GM23248 (cell line): ENCODE results near the gene ANKRD52.

Experiments used
- EZH2 ChIP-seq: fragments of 200-600 bp; sonication (generic); IDR thresholded peaks from 2 replicates; pipeline ENCODE4 v1.6.1; 2018; ENCODE audit warnings: antibody characterized with exemption, mild to moderate bottlenecking; ENCODE audit not compliant: insufficient read depth, poor library complexity, severe bottlenecking
- EZH2phosphoT487 ChIP-seq: fragments of 200-600 bp; sonication (generic); IDR thresholded peaks from 2 replicates; pipeline ENCODE4 v1.6.1; 2018; ENCODE audit warnings: antibody characterized with exemption, moderate library complexity, mild to moderate bottlenecking, low read depth; ENCODE audit not compliant: insufficient read depth

- TF ChIP-seq EZH2 (no peak), EZH2phosphoT487 (no peak)
Measured at GRCh38 chr12:56256326-56256960, 1.7 kb downstream of the ANKRD52 start.
